ENCODE data around the gene SPRY4. TPM values are rescaled to one million over a fixed set of nuclear protein-coding genes. Genes with fewer than 3 reads are reported as not detected.

SPRY4 gene
- total and polyA plus RNA-seq, 8 donors = 1.3 to 13.6 (median 7.3) TPM

- Histone ChIP-seq H3K4me3 (no peak overlapping the region), H3K36me3 (no peaks in the 10 kb centered on the region), H3K9me3 (no peaks in the 10 kb centered on the region), H3K27ac (no peak overlapping the region), H3K4me1 (peaks cover 1 to 11% (median 5%) of the 10 kb centered on the region in 4 donors), H3K27me3 (no peaks in the 10 kb centered on the region)
- 37 to 59% (median 53%) methylated on average over 5 of the region's 5 CpGs for WGBS, 5 donors
- DNase-seq = no peak
- no peak for TF ChIP-seq EP300 (IDR thresholded peaks at IDR 0.05)
- no peak for TF ChIP-seq POLR2A (IDR thresholded peaks at IDR 0.05)
- no peak for TF ChIP-seq POLR2AphosphoS5 (IDR thresholded peaks at IDR 0.05)
- TF ChIP-seq CTCF (IDR thresholded peaks at IDR 0.05) = no peak
- intact Hi-C loops (cut with DNase I; ENCODE audit: low total_unique reads) = no loop called here
Observed at GRCh38 chr5:142290577-142291299, 34.1 kb downstream of the SPRY4 start.

- WGBS, 5 donors = 65 to 73% (median 70%) methylated on average over 11 of the region's 11 CpGs
- Histone ChIP-seq H3K9me3 (no peaks in the 10 kb centered on the region), H3K4me1 (peaks cover 0 to 11% (median 5%) of the 10 kb centered on the region in 4 donors), H3K4me3 (no peak overlapping the region), H3K27me3 (no peaks in the 10 kb centered on the region), H3K36me3 (no peaks in the 10 kb centered on the region), H3K27ac (no peak overlapping the region)
- intact Hi-C loops (cut with DNase I; ENCODE audit: low total_unique reads) = no loop called here
- DNase-seq = no peak
- no peak for TF ChIP-seq CTCF (IDR thresholded peaks at IDR 0.05)
- TF ChIP-seq EP300 (IDR thresholded peaks at IDR 0.05) = no peak
- TF ChIP-seq POLR2AphosphoS5 (IDR thresholded peaks at IDR 0.05) = no peak
- TF ChIP-seq POLR2A (IDR thresholded peaks at IDR 0.05) = no peak
Observed at GRCh38 chr5:142289708-142290576, 34.9 kb downstream of the SPRY4 start.

- no peaks in the 10 kb centered on the region for H3K36me3 ChIP-seq
- no peaks in the 10 kb centered on the region for H3K27me3 ChIP-seq
- intact Hi-C loops (cut with DNase I; ENCODE audit: low total_unique reads) = no loop called here
- 67 to 79% (median 74%) methylated on average over 5 of the region's 5 CpGs for WGBS, 5 donors
- H3K4me3 ChIP-seq = no peak overlapping the region
- no peaks in the 10 kb centered on the region for H3K9me3 ChIP-seq
- DNase-seq = no peak
- TF ChIP-seq EP300 (IDR thresholded peaks at IDR 0.05) (no peak), POLR2A (IDR thresholded peaks at IDR 0.05) (no peak), CTCF (IDR thresholded peaks at IDR 0.05) (no peak), POLR2AphosphoS5 (IDR thresholded peaks at IDR 0.05) (no peak)
- peaks cover 0 to 11% (median 5%) of the 10 kb centered on the region in 4 donors for H3K4me1 ChIP-seq
- peak overlapping the region in 1 of 5 donors; percentile 26 for H3K27ac ChIP-seq
Observed at GRCh38 chr5:142287973-142288313, 36.9 kb downstream of the SPRY4 start.

GRCh38 chr5:142287096-142287972, 37.5 kb downstream of the SPRY4 start:
- WGBS, 5 donors = 73 to 84% (median 81%) methylated on average over 16 to 17 of the region's 17 CpGs
- no peak for DNase-seq
- TF ChIP-seq POLR2AphosphoS5 (IDR thresholded peaks at IDR 0.05) (no peak), CTCF (IDR thresholded peaks at IDR 0.05) (no peak), POLR2A (IDR thresholded peaks at IDR 0.05) (no peak), EP300 (IDR thresholded peaks at IDR 0.05) (no peak)
- Histone ChIP-seq H3K27me3 (no peaks in the 10 kb centered on the region), H3K4me1 (peaks cover 0 to 11% (median 5%) of the 10 kb centered on the region in 4 donors), H3K27ac (peak overlapping the region in 1 of 5 donors; percentile 26), H3K36me3 (no peaks in the 10 kb centered on the region), H3K9me3 (no peaks in the 10 kb centered on the region), H3K4me3 (no peak overlapping the region)
- intact Hi-C loops (cut with DNase I; ENCODE audit: low total_unique reads) = no loop called here

Data from stomach (tissue), 9 donors.